Measurements from ENCODE around the gene THSD4.

Gene THSD4

DNA sequence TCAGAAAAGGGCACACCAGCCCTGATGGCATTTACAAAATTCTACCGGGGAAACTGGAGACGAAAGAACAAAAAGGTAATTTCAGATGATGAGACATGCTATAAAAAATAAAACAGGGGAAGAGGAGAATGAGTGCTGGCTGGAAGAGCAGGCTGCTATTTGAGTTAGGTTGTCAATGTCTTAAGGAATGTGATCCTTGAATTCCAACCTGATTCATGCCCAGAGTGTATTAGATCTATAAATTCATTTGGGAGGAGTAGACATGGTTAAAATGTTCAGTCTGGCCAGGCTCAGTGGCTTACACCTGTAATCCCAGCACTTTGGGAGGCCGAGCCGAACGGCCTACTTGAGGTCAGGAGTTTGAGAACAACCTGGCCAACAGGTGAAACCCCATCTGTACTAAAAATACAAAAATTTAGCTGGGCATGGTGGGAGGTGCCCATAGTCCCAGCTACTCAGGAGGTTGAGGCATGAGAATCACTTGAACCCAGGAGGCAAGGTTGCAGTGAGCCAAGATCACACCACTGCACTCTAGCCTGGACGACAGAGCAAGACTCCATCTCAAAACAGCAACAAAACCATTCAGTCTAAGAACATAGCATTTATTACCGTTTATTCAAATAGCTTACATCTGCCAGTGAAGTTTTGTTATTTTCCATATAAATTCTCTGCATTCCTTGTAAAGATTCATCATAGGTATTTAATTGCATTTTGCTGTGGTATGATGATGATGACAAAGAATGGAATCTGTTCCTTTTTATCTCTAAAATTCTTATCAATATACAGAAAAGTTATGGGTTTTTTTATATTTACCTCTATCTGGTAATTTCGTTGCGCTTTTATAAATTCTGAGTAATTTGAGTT is 568.4 kb downstream of the THSD4 start:
- DNase-seq: no peak

DNA sequence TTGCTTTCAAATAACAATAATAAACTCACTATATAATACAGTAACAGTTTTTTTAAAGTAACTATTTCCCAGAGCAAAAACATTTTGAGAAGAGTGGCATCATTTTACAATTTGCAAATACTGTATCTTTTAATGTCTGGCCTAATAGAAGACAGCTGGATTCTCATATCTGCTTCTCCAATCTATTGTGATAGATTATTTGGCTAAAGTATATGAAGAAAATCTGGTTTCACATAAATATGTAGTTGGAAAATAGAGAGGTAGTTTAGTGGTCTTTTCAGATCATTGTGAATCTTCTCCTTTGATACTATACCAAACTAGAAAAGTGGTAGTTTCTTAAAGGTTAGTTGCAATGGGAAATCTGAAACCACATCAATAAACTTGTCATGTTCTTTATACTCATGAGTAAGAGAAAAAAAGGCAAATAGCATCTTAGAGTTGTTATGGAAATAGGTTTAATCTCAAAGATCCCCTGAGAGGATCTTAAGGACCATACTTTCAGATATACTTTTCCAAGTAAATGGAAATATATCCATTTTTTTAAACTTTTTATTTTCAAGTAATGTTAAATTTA is 570.2 kb downstream of the THSD4 start:
- DNase-seq: no peak

DNA sequence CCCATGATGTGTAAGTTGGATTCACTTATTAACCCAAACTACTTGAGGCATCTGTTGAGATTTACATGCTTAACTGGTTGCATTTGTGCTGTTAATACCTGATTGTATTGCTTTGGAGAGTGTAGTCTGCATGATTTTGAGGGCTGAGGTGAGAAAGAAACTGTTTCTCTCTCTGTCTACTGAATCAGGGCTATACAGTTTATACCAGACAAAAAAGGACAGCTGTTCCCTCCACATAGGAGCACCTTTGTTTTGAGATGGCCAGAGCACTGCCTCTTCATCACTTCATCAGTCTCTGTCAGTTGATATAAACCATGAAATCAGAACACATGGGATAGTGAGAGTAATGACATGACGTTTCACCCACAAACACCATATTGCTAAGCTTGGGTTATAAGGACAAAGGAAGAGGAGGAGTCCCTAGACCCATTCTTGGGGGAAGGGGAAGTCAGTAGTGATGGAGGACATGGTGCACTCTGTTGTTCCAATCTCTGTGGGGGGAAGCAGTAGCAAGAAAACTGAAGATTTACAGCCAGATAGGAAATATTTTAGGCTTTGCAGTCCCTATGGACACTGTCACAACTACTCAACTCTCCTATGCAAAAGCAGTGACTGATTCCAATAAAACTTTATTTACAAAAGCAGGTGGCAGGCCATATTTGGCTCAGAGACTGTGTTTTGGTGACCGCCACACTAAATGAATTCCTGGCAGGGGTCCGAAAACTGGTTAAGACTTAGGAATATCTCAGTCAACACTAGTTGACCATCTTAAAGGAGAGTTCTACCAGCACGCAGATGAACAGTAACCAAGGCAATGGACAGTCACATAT is 571.2 kb downstream of the THSD4 start:
- DNase-seq: no peak

DNA sequence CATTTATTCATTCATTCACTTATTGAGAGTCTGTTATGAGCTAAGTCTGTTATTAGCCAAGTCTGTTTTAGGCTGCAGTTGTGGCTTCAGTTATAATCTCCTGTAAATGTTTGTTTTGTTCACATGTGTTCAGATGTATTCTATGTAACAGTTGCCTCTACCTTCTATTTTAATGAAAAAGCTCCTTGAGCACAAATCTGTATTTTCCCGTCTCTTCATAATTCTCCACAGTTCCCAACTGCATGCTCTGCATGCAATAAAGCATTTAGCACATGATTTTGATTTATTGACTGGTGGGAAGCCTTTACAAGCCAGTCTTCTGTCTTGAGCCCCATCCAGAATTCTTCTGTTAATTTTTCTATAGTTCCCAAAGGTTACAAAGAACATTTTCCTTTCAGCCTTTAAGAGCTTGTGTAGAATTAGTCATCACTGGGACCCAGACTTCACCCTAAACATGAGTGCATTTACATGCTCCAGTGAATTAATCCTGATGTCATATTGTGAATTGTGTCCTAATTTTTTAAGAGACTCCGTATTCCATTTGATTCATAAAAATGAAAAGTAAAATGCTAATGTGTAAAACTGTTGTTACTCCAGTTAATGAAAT is 572.7 kb downstream of the THSD4 start:
- no peak for DNase-seq

DNA sequence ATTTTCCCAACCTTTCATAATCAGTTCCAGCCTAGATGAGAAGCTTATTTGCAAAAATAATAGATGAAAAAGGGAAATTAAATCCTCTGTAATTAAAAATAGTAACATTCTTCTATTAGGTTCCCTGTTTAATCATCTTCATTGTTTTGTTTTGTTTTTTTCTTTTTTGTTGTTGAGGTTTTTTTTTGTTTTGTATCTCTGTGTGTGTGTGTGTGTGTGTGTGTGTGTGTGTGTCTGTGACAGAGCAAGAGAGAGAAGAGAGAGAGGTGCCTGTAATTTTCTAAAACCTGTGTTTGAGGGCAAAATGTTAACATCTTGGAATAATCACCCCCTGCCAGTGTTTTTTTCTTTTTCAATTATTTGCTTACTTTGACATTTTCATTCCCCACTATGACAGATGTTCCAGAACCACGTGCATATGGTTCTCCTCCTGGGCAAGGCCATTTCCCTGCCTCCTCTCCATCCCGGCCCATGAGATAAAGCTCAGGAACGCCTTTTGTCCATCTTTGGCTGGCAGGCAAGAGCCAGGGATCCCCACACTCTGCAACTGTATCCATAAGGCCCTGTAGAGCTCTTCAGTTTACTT is 573.3 kb downstream of the THSD4 start:
- DNase-seq: no peak

DNA sequence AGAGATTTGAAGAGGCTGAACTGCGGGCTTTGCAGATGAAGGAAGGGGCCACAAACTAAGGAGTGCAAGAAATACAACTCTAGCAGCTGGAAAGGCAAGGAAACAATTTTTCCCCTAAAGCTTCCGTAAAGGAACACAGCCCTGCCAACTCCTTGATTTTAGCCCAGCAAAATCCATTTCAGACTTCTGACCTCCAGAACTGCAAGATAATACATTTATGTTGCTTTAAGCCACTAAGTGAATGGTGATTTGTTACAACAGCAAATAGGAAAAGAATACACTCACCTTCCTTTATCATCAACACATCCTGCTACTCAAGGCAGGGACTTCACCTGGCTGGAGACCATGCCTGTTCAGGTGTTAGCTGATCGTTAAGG is 575.8 kb downstream of the THSD4 start:
- no peak for DNase-seq

DNA sequence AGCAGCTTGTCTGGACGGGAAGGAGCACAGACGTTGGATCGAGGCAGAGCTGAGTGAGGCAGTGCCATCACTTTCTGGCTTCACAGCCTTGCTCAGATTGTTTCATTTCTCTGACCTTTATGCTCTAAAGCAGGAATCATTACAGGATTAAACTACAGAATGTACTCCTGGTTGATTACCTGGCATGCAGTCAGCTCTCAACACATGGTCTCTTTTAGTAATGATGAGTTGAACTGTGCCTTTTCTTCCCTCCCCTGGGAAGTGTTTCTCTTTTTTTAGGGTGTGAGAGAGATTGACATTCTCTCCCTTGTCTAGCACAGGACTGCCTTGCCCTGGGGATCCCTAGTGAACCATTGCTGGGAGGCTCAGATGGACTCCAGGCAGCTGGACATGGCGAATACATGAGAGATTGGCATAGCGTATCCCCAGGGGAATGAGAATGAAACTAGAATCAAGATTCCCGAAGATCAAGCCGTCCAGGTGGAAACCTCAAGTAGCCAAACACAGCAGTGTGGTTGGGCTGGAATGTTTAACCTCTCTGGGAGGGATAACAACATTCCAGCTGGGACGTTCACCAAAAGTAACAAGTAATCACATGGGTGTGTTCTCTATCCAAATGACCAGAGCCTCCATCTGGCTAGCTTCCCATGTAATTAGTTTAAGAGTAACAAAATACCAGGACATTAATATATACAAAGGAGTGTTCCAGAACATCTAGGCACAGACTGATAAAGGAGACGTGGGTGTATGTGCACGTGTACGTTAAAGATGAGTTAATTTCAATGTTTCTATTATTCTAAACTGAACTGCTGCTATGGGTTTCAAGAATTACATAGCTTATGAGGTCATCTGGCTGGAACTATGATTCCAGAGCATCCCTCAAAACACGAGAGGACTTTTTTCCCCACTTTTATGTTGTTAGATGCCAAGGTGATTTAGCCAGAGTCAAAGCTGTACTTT is 576.5 kb downstream of the THSD4 start:
- no peak for DNase-seq

DNA sequence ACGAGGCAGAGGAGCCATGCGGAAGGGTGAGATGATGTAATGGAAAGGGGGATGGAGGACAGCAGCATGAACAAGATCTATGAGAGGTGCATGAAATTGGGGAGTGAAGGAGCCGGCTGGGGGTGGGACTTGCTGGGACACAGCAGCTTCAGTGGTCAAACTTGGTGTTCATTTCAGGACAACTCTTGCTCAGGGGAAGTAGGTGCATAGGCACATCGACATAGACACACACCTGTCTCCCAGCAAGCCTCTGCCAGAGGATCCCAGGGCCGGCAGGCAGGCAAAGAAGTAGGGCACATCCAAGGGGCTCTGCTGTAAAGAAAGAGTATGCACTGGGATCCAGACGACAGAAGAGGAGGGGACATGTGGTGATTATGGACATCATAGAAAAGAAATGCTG is 582.0 kb downstream of the THSD4 start:
- DNase-seq: no peak

DNA sequence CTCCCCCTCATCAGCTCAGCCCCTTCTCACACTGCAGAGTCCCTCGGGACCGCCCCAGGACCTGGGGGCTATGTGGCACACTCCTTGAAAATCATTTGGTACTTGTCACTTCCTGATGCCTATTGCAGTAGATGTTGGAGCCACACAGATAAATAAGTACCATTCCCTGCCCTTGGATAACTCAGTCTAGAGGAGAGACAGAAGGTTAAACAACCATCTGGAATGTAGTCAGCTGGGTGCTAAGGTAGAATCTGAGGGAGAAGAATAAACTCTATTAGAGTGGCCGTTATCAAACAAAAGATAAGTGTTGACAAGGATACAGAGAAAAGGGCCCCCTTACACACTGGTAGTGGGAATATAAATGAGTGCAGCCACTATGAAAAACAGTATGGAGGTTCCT is 582.8 kb downstream of the THSD4 start:
- DNase-seq: no peak

DNA sequence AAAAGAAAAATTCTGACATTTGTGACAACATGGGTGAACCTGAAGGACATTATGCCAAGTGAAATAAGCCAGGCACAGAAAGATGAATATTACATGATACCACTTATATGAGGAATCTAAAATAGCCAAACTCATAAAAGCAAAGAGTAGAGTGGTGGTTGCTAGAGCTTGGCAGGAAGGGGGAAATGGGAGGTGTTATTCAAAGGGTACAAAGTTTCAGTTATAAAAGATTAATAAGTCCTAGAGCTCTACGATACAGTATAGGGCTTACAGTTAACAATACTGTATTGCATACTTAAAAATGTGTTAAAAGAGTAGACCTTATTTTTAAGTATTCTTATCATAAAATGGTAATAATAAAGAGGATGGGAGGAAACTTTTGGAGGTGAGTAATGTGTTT is 583.5 kb downstream of the THSD4 start:
- DNase-seq: no peak

DNA sequence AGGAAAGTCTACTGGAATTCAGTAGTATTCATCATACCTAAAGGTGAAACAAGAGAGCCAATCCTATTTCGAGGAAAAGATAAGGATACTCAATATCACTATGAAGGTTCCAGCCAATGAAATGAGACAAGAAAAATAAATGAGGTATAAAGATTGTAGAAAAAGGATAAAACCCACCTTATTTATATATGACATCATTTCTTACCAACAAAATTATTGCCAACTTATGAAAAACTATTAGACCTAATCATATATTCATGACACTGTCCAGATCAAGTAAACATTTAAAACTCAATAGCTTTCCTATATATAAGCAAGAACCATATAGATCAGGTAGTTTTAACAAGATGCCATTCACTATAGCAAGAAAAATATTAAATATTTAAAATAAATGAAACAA is 584.7 kb downstream of the THSD4 start:
- DNase-seq: no peak

DNA sequence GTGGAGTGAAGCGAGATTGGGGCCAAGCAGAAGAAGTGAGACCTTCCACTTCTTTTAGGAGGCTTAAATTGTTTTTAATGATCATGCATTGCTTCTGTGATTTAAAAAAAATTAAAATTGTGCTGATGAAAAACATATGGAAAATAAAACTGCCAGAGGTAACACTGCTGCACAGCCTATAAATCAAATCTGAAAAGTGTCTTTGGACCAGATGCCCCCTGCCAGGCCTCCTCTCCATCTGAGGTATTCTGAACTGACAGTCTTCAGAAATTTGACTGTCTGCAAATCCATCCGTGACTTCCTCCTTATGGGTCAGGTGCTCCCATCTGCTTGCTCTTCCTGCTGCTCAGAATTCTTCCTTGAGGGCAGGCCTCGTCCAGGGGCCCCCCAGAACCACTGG is 586.5 kb downstream of the THSD4 start:
- no peak for DNase-seq

DNA sequence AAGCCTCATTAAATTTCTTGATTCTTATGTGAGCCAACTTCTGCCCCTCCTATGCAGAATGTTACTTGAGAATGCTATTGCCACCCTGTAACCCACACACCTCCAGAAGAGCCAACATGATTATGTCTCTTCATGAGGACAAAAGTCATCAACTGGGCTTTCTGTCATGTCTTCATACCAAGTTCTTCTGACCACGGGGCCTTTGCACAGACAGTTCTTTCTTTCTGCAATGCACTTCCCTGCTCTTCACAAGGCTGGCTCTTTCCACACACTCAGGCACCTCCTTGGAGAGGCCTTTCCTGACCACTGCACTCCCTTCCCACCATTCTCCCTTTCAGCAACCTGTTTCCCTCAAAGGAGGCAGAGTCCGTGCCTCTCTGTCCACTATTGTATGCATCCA is 587.2 kb downstream of the THSD4 start:
- no peak for DNase-seq

DNA sequence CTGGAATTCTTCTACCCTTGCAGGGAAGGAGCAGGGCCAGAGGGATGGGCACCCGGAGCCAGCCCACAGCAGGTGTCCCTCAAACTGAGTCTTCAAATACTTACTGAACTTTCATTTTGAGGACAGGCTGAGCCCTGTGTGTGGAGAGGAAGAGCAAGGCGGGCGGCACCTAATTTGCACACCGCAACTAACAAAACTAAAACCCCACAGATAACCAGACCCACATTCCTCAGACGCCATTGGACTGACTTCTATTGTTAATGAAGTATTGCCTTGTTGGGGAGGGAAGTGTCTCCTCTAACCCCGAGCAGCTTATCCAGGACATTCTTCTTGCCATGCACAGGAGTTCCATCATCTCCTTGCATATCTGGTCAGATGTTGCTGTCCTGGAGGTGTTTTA is 589.9 kb downstream of the THSD4 start:
- no peak for DNase-seq

DNA sequence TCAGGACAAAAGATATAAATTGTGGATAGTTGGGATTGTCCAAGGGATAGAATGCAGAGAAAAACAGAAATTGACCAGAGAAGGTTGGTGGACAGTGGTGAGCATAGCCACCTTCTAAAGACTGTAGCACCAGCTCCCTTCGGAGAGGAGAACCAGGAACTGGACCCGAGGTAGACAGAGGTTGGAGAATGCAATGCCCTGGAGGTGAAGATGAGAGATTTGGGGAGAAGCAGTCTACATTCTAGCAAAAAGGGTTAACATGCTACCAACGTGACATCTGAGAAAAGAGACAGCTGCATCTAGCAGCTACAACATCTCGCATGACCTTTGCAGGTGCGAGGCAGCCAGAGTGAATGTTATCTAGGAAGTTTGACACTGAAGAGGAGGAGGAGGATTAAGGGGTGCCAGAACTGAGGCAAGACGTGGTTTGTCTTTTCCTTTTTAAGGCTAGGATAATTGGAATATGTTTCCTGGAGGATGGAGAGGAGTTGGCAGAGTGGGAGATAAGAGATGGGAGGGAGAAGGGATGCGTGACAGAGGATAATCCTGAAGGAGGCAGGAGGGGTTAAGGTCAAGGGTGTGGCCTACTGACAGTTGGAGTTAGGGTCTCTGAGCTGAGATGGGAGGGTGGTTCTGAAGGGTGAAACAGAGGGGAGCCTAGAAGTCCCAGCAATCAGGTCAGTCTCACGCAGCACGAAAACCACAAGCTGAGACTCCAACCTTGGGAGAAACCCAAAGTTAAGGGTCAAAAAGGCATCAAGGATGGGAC is 591.4 kb downstream of the THSD4 start:
- DNase-seq: no peak

DNA sequence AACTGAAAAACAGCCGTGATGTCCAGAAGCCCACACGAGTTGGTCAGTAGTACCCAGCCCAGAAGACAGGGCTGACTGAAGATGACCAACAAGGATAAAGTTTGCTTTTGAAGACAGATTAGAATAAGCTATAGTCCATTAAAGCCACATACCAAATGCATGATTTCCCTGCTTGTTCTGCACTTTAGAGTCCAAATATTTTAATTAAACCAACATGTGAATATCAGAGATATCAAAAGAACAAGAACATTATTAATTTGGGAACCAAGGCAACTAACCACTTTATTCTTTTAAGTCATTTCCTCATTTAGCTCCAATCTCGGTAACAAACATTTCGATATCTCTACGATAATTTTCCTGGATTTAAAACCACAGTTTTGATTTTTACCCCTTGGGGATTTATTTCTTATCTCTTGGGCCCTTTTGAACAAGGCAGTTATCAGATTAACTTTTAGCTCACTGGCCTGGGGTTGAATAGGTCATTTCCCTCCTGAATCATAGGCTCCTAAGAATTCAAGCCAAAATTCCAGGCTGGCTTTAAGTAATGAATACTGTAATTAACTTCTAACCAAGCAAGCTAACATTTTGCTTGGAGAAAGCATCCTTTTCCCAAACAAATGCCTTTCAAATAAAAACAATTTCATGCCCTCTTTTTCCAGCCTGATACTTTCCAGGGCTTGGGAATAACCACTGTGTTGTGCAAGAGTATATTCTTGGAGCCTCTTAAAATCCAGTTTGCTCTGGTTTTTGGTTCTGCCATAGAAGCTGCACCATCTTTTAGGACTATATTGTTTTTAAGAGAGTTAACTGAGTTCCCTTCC is 592.2 kb downstream of the THSD4 start:
- DNase-seq: no peak

DNA sequence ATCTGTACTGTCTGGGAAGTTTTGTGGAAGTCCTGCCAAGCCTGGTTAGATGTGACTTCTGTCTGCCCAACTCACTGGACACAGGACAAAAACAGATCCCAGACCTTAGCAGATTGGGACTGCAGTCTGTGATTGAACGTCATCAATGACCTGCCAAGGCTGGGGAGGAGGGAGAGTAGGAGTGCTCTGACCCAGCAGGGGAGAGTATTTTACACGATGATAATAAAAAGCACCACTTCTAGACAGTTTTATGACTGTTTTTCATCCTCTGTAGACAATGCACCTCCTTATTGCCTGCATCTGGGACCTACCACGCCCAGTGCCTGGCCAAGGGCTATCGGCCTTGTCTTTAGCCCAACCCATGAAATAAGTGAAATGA is 592.8 kb downstream of the THSD4 start:
- no peak for DNase-seq

DNA sequence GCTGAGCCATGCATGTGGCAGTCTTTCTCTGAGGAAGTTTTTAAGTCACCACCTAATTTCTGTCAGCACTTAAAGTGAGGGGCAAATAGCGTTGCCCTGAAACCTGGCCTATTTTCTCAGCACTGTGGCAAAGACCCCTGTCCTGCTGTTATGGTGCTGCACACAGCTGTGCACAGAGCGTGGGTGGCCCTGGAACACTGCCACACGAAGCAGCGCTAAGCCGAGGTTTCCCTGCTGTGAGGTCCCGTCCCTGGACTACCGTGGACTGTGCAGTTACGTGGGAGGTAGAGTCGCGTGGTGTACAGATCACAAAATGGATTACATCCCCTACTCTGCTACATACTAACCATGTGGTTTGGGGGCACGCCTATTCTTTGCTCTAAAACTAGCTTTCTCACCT is 593.5 kb downstream of the THSD4 start:
- DNase-seq: no peak

DNA sequence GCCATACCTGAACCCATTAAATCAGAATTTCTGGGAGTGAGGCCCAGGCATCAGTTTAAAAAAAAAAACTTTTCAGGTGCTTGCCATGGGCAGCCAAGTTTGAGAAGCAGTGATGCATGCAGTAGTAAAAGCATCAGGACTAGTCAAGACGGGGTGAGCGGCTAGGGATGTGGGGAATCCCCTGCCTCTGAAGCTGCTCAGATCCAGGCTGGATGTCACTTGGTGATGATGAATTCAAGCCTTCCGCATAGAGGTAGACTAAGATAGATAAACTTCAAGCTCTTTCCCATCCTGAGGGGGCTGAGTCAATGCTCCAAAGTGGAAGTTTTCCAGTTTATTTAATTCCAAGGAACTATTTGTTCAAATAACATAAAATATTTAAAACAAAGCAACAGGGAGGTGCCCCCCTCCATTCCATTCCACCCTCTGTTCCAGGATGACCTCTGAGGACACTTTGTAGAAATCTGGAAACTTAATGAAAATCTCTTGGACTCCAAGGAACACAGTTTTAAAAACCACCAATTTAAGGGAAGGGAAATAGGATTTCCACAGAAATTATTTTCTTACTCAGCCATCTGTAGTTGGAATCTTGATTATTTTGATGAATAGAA is 594.6 kb downstream of the THSD4 start:
- DNase-seq: no peak

DNA sequence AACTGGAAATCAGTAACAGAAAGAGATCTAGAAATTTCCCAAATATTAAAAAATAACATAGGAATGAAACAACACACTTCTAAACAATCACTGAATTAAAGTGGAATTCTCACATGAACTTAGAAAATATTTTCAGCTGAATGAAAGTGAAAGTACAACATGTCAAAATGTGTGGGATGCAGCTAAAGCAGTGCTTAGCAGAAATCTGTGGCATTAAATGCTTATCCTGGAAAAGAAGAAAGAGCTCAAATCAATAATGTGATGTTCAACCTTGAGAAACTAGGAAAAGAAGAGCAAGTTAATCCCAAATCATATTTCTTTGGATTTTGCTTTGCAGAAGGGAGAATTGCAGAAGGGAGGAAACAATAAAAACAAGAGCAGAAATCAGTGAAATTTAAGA is 596.9 kb downstream of the THSD4 start:
- no peak for DNase-seq
